AG10803 (cell line): ENCODE data around the gene MYO1A.

Source experiments
- DNase-seq: peaks from one replicate; pipeline ENCODE4 v3.0.0; 2010; ENCODE audit warnings: low read depth
- H3K4me3 ChIP-seq: 2 replicates; pipeline ENCODE4 v1.5.1; 2011; ENCODE audit warnings: mild to moderate bottlenecking, low read length, control low read depth
- CTCF ChIP-seq: conservative IDR thresholded peaks from 2 replicates; pipeline ENCODE4 v1.5.1; 2011; ENCODE audit warnings: mild to moderate bottlenecking, low read length, control low read depth, inconsistent platforms

Gene MYO1A

GRCh38 chr12:57044889-57045288, 5.0 kb downstream of the MYO1A start:
- no peak for DNase-seq
- no peak for TF ChIP-seq CTCF
- no peak overlapping the region for H3K4me3 ChIP-seq

GRCh38 chr12:57044468-57044867, 5.5 kb downstream of the MYO1A start:
- DNase-seq = no peak
- no peak for TF ChIP-seq CTCF

GRCh38 chr12:57042695-57043094, 7.2 kb downstream of the MYO1A start:
- no peak for TF ChIP-seq CTCF
- H3K4me3 ChIP-seq = no peak overlapping the region
- DNase-seq = no peak

More at GRCh38 chr12:57044468-57044867, 5.5 kb downstream of the MYO1A start:
- no peak overlapping the region for H3K4me3 ChIP-seq

GRCh38 chr12:57040750-57041149, 9.2 kb downstream of the MYO1A start:
- no peak for TF ChIP-seq CTCF
- H3K4me3 ChIP-seq = no peak overlapping the region
- no peak for DNase-seq

- no peak overlapping the region for H3K4me3 ChIP-seq
- DNase-seq = no peak
- no peak for TF ChIP-seq CTCF
Observed at GRCh38 chr12:57040211-57040610, 9.7 kb downstream of the MYO1A start.

GRCh38 chr12:57039016-57039798, 10.7 kb downstream of the MYO1A start:
- no peak for DNase-seq
- H3K4me3 ChIP-seq = no peak overlapping the region
- no peak for TF ChIP-seq CTCF

GRCh38 chr12:57037264-57037663, 12.7 kb downstream of the MYO1A start:
- TF ChIP-seq CTCF = no peak
- no peak overlapping the region for H3K4me3 ChIP-seq
- DNase-seq = no peak
